ENCODE measurements around the gene MSH5.
A peak's percentile ranks its signal among the peaks of the same experiment; 100 is the strongest.

GRCh38 chr6:31795616-31796298 lies 56.0 kb downstream of the MSH5 start, which contains the start of gene VARS1:
- TF ChIP-seq POLR2A (IDR thresholded peaks at IDR 0.05; ENCODE audit: extremely low read depth, insufficient read length): peak; percentile 25
- peak; percentile 92 for TF ChIP-seq CTCF (IDR thresholded peaks at IDR 0.05; ENCODE audit: low read depth, low read length)

Data from NB4 (cell line).